Activated naive CD8-positive, alpha-beta T cell treated with anti-CD3 and anti-CD28 coated beads, Interleukin-2, amount 50 U/mL, for 24 hours (primary cell): ENCODE measurements around the gene S100A8.
A peak's percentile ranks its signal among the peaks of the same experiment; 100 is the strongest.
"Not testable (repeated sequence)": the region's sequence is repeated elsewhere in the genome, so short reads cannot be mapped to it uniquely, and the experiment has no call there.

Experiments used
- ATAC-seq: fragments of 150-1000 bp; cut with Tn5 transposase; one replicate; pipeline ENCODE4 v1.10.0; 2021
- DNase-seq: peaks from one replicate; pipeline ENCODE4 v3.0.0; 2021
- H3K27ac Mint-ChIP-seq: one replicate; pipeline ENCODE4 v1.8.0; 2021; ENCODE audit warnings: mild to moderate bottlenecking, mixed read lengths
- H3K27me3 Mint-ChIP-seq: one replicate; pipeline ENCODE4 v1.8.0; 2021; ENCODE audit warnings: mixed read lengths
- H3K36me3 Mint-ChIP-seq: one replicate; pipeline ENCODE4 v1.8.0; 2021; ENCODE audit warnings: low read depth, mixed read lengths
- H3K4me1 Mint-ChIP-seq: one replicate; pipeline ENCODE4 v1.8.0; 2021; ENCODE audit warnings: mixed read lengths
- H3K4me3 Mint-ChIP-seq: one replicate; pipeline ENCODE4 v1.8.0; 2021; ENCODE audit warnings: mild to moderate bottlenecking, moderate library complexity, mixed read lengths
- H3K9me3 Mint-ChIP-seq: one replicate; pipeline ENCODE4 v1.8.0; 2021; ENCODE audit warnings: mixed read lengths

Gene S100A8

GRCh38 chr1:153355445-153356071 lies 35.3 kb downstream of the S100A8 start:
- Mint-ChIP-seq H3K27ac (no peak overlapping the region), H3K27me3 (peaks cover 13% of the 10 kb centered on the region), H3K4me3 (no peak overlapping the region), H3K36me3 (no peaks in the 10 kb centered on the region), H3K9me3 (no peaks in the 10 kb centered on the region), H3K4me1 (peaks cover 6% of the 10 kb centered on the region)
- ATAC-seq (peak; percentile 75), DNase-seq (peak; percentile 48)

GRCh38 chr1:153354515-153355193 lies 36.2 kb downstream of the S100A8 start:
- Mint-ChIP-seq H3K4me3 (no peak overlapping the region), H3K9me3 (no peaks in the 10 kb centered on the region), H3K36me3 (no peaks in the 10 kb centered on the region), H3K4me1 (peaks cover 6% of the 10 kb centered on the region), H3K27ac (no peak overlapping the region), H3K27me3 (peaks cover 15% of the 10 kb centered on the region)
- no peak for DNase-seq
- no peak for ATAC-seq

- peaks cover 6% of the 10 kb centered on the region for H3K4me1 Mint-ChIP-seq
- no peak overlapping the region for H3K4me3 Mint-ChIP-seq
- H3K9me3 Mint-ChIP-seq = no peaks in the 10 kb centered on the region
- no peaks in the 10 kb centered on the region for H3K36me3 Mint-ChIP-seq
- ATAC-seq (no peak), DNase-seq (no peak)
- H3K27ac Mint-ChIP-seq = no peak overlapping the region
- peaks cover 21% of the 10 kb centered on the region for H3K27me3 Mint-ChIP-seq
Observed at GRCh38 chr1:153353226-153353947, 37.5 kb downstream of the S100A8 start.

- Mint-ChIP-seq H3K4me1 (no peaks in the 10 kb centered on the region), H3K27me3 (peaks cover 25% of the 10 kb centered on the region), H3K9me3 (no peaks in the 10 kb centered on the region), H3K4me3 (no peak overlapping the region), H3K36me3 (no peaks in the 10 kb centered on the region), H3K27ac (no peak overlapping the region)
- peak; percentile 67 for DNase-seq
- no peak for ATAC-seq
Observed at GRCh38 chr1:153352523-153352922, 38.4 kb downstream of the S100A8 start.

GRCh38 chr1:153350321-153350957 lies 40.4 kb downstream of the S100A8 start:
- DNase-seq (no peak), ATAC-seq (no peak)
- no peaks in the 10 kb centered on the region for H3K9me3 Mint-ChIP-seq
- peaks cover 27% of the 10 kb centered on the region for H3K27me3 Mint-ChIP-seq
- peaks cover 13% of the 10 kb centered on the region for H3K4me1 Mint-ChIP-seq
- no peak overlapping the region for H3K27ac Mint-ChIP-seq
- no peak overlapping the region for H3K4me3 Mint-ChIP-seq
- no peaks in the 10 kb centered on the region for H3K36me3 Mint-ChIP-seq

- Mint-ChIP-seq H3K9me3 (no peaks in the 10 kb centered on the region), H3K4me3 (no peak overlapping the region)
Observed at GRCh38 chr1:153349363-153350320, 41.2 kb downstream of the S100A8 start.

GRCh38 chr1:153348511-153349362 lies 42.1 kb downstream of the S100A8 start, which contains the start of gene PGLYRP4:
Gene PGLYRP4 (minus strand): TSS chr1:153348841. CDS start chr1:153347932, 909 bp downstream.
- Mint-ChIP-seq H3K4me1 (peaks cover 22% of the 10 kb centered on the region), H3K4me3 (no peak within 1 kb of the TSS), H3K27ac (no peak within 1 kb of the TSS), H3K36me3 (no peaks in the 10 kb centered on the region), H3K27me3 (peaks cover 29% of the 10 kb centered on the region), H3K9me3 (no peaks in the 10 kb centered on the region)
- DNase-seq = no peak
- no peak for ATAC-seq

More at GRCh38 chr1:153349363-153350320, 41.2 kb downstream of the S100A8 start:
- no peak for ATAC-seq
- no peak for DNase-seq
- no peaks in the 10 kb centered on the region for H3K36me3 Mint-ChIP-seq
- H3K27ac Mint-ChIP-seq = no peak overlapping the region
- H3K27me3 Mint-ChIP-seq = peaks cover 27% of the 10 kb centered on the region
- peaks cover 20% of the 10 kb centered on the region for H3K4me1 Mint-ChIP-seq

GRCh38 chr1:153347856-153348255 lies 43.0 kb downstream of the S100A8 start:
- Mint-ChIP-seq H3K4me3 (no peak overlapping the region), H3K9me3 (no peaks in the 10 kb centered on the region), H3K27ac (no peak overlapping the region), H3K36me3 (no peaks in the 10 kb centered on the region), H3K4me1 (peaks cover 25% of the 10 kb centered on the region), H3K27me3 (peaks cover 24% of the 10 kb centered on the region)
- ATAC-seq (no peak), DNase-seq (no peak)

GRCh38 chr1:153347049-153347448 lies 43.8 kb downstream of the S100A8 start:
- H3K27ac Mint-ChIP-seq, H3K36me3 Mint-ChIP-seq, H3K4me3 Mint-ChIP-seq, H3K9me3 Mint-ChIP-seq, ATAC-seq, DNase-seq: not testable (repeated sequence)
- H3K4me1 Mint-ChIP-seq = peaks cover 25% of the 10 kb centered on the region
- H3K27me3 Mint-ChIP-seq = peaks cover 27% of the 10 kb centered on the region

- Mint-ChIP-seq H3K4me3 (no peak overlapping the region), H3K4me1 (peaks cover 25% of the 10 kb centered on the region), H3K27me3 (peaks cover 27% of the 10 kb centered on the region), H3K27ac (no peak overlapping the region), H3K36me3 (no peaks in the 10 kb centered on the region), H3K9me3 (no peaks in the 10 kb centered on the region)
- DNase-seq (no peak), ATAC-seq (no peak)
Observed at GRCh38 chr1:153346077-153346723, 44.7 kb downstream of the S100A8 start.

- peaks cover 25% of the 10 kb centered on the region for H3K4me1 Mint-ChIP-seq
- no peaks in the 10 kb centered on the region for H3K9me3 Mint-ChIP-seq
- H3K4me3 Mint-ChIP-seq = no peak overlapping the region
- no peaks in the 10 kb centered on the region for H3K36me3 Mint-ChIP-seq
- peaks cover 22% of the 10 kb centered on the region for H3K27me3 Mint-ChIP-seq
- no peak overlapping the region for H3K27ac Mint-ChIP-seq
- DNase-seq = no peak
- ATAC-seq = peak; percentile 55
Observed at GRCh38 chr1:153345187-153346076, 45.4 kb downstream of the S100A8 start.

GRCh38 chr1:153344718-153345025 lies 46.2 kb downstream of the S100A8 start:
- Mint-ChIP-seq H3K9me3 (no peaks in the 10 kb centered on the region), H3K4me1 (peaks cover 30% of the 10 kb centered on the region), H3K27me3 (peaks cover 21% of the 10 kb centered on the region), H3K4me3 (no peak overlapping the region), H3K27ac (no peak overlapping the region), H3K36me3 (no peaks in the 10 kb centered on the region)
- no peak for ATAC-seq
- DNase-seq = no peak
